Measurements from ENCODE around the gene CST1.
"Not testable (repeated sequence)": the region's sequence is repeated elsewhere in the genome, so short reads cannot be mapped to it uniquely, and the experiment has no call there.

Gene CST1

GRCh38 chr20:23752019-23752418, 1.3 kb upstream of the CST1 start:
- no peak overlapping the region for H3K4me3 ChIP-seq (ENCODE audit: low read length, poor library complexity, severe bottlenecking)
- TF ChIP-seq CTCF (conservative IDR thresholded peaks at IDR 0.05; ENCODE audit: low read length): no peak
- no peak for TF ChIP-seq EZH2phosphoT487 (IDR thresholded peaks at IDR 0.05; ENCODE audit: borderline replicate concordance)
- no peaks in the 10 kb centered on the region for H3K27me3 ChIP-seq (ENCODE audit: insufficient read depth, low read length, poor library complexity, severe bottlenecking)
- no peaks in the 10 kb centered on the region for H3K9me2 ChIP-seq (replicated peaks; ENCODE audit: low read depth, low read length)
- H3K79me2 ChIP-seq (ENCODE audit: insufficient read depth, low read length): no peaks in the 10 kb centered on the region
- H3K36me3 ChIP-seq (ENCODE audit: insufficient read depth, low read length): no peaks in the 10 kb centered on the region
- no peaks in the 10 kb centered on the region for H4K20me1 ChIP-seq (ENCODE audit: insufficient read depth, low read length, poor library complexity, severe bottlenecking)
- no peaks in the 10 kb centered on the region for H3F3A ChIP-seq (ENCODE audit: low read depth)
- H2AFZ ChIP-seq (ENCODE audit: low read length): no peak overlapping the region
- H3K4me2 ChIP-seq (ENCODE audit: low read depth, low read length, poor library complexity, severe bottlenecking): no peak overlapping the region
- H3K4me1 ChIP-seq (ENCODE audit: insufficient read depth, low read length, poor library complexity, severe bottlenecking): no peaks in the 10 kb centered on the region
- no peak overlapping the region for H3K9ac ChIP-seq (ENCODE audit: low read depth, low read length, poor library complexity, severe bottlenecking)
- H3K9me3 ChIP-seq (ENCODE audit: insufficient read depth, low read depth, low read length): no peaks in the 10 kb centered on the region

GRCh38 chr20:23749746-23750145, 989 bp downstream of the CST1 start:
- Histone ChIP-seq H3K27me3 (ENCODE audit: insufficient read depth, low read length, poor library complexity, severe bottlenecking) (no peaks in the 10 kb centered on the region), H2AFZ (ENCODE audit: low read length) (no peak overlapping the region), H3K36me3 (ENCODE audit: insufficient read depth, low read length) (no peaks in the 10 kb centered on the region), H3K9ac (ENCODE audit: low read depth, low read length, poor library complexity, severe bottlenecking) (no peak overlapping the region), H3K9me2 (replicated peaks; ENCODE audit: low read depth, low read length) (no peaks in the 10 kb centered on the region), H3K9me3 (ENCODE audit: insufficient read depth, low read depth, low read length) (no peaks in the 10 kb centered on the region), H3K4me2 (ENCODE audit: low read depth, low read length, poor library complexity, severe bottlenecking) (no peak overlapping the region), H4K20me1 (ENCODE audit: insufficient read depth, low read length, poor library complexity, severe bottlenecking) (no peaks in the 10 kb centered on the region), H3K4me1 (ENCODE audit: insufficient read depth, low read length, poor library complexity, severe bottlenecking) (no peaks in the 10 kb centered on the region), H3K79me2 (ENCODE audit: insufficient read depth, low read length) (no peaks in the 10 kb centered on the region), H3F3A (ENCODE audit: low read depth) (no peaks in the 10 kb centered on the region), H3K4me3 (ENCODE audit: low read length, poor library complexity, severe bottlenecking) (no peak overlapping the region)
- TF ChIP-seq CTCF (conservative IDR thresholded peaks at IDR 0.05; ENCODE audit: low read length) (no peak), EZH2phosphoT487 (IDR thresholded peaks at IDR 0.05; ENCODE audit: borderline replicate concordance) (no peak)

GRCh38 chr20:23748975-23749374, 1.8 kb downstream of the CST1 start:
- not testable (repeated sequence) for H3K9me3 ChIP-seq (ENCODE audit: insufficient read depth, low read depth, low read length); H3K4me3 ChIP-seq (ENCODE audit: low read length, poor library complexity, severe bottlenecking); H3K79me2 ChIP-seq (ENCODE audit: insufficient read depth, low read length); H3K9ac ChIP-seq (ENCODE audit: low read depth, low read length, poor library complexity, severe bottlenecking); H4K20me1 ChIP-seq (ENCODE audit: insufficient read depth, low read length, poor library complexity, severe bottlenecking); H3K27me3 ChIP-seq (ENCODE audit: insufficient read depth, low read length, poor library complexity, severe bottlenecking); H3K4me2 ChIP-seq (ENCODE audit: low read depth, low read length, poor library complexity, severe bottlenecking); H3K9me2 ChIP-seq (replicated peaks; ENCODE audit: low read depth, low read length); H3K4me1 ChIP-seq (ENCODE audit: insufficient read depth, low read length, poor library complexity, severe bottlenecking); H3F3A ChIP-seq (ENCODE audit: low read depth); H2AFZ ChIP-seq (ENCODE audit: low read length); H3K36me3 ChIP-seq (ENCODE audit: insufficient read depth, low read length)

- not testable (repeated sequence) for H3K4me1 ChIP-seq (ENCODE audit: insufficient read depth, low read length, poor library complexity, severe bottlenecking); H3K4me3 ChIP-seq (ENCODE audit: low read length, poor library complexity, severe bottlenecking); H3K36me3 ChIP-seq (ENCODE audit: insufficient read depth, low read length); H2AFZ ChIP-seq (ENCODE audit: low read length); H3K79me2 ChIP-seq (ENCODE audit: insufficient read depth, low read length); H3K4me2 ChIP-seq (ENCODE audit: low read depth, low read length, poor library complexity, severe bottlenecking); H3K9ac ChIP-seq (ENCODE audit: low read depth, low read length, poor library complexity, severe bottlenecking); H3F3A ChIP-seq (ENCODE audit: low read depth); H3K9me2 ChIP-seq (replicated peaks; ENCODE audit: low read depth, low read length); H3K27me3 ChIP-seq (ENCODE audit: insufficient read depth, low read length, poor library complexity, severe bottlenecking); H3K9me3 ChIP-seq (ENCODE audit: insufficient read depth, low read depth, low read length); H4K20me1 ChIP-seq (ENCODE audit: insufficient read depth, low read length, poor library complexity, severe bottlenecking)
Observed at GRCh38 chr20:23747551-23747950, 3.2 kb downstream of the CST1 start.

DNA sequence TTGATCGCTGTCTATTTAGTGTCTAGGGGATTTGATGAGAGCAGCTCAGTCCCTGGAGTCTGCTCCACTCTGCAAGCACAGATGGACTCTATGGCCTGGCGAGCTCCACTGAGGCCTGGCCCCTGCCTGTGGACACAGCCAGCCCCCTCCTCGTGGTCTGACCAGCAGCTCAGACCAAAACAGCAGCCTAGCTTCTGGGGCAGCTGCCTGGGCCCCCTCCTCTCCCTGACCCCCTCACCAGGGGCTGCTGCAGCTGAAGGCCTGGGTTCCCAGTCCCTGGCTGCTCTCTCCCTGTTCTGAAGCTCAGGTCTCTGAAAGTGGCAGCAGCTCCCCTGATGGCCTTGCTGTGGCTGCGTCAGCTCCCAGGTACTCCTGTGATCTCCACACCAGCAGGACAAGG, 3.6 kb downstream of the CST1 start:
- not testable (repeated sequence) for H3K9ac ChIP-seq (ENCODE audit: low read depth, low read length, poor library complexity, severe bottlenecking); H3F3A ChIP-seq (ENCODE audit: low read depth); H3K9me2 ChIP-seq (replicated peaks; ENCODE audit: low read depth, low read length); H4K20me1 ChIP-seq (ENCODE audit: insufficient read depth, low read length, poor library complexity, severe bottlenecking); H3K79me2 ChIP-seq (ENCODE audit: insufficient read depth, low read length); H3K9me3 ChIP-seq (ENCODE audit: insufficient read depth, low read depth, low read length); H2AFZ ChIP-seq (ENCODE audit: low read length); H3K4me1 ChIP-seq (ENCODE audit: insufficient read depth, low read length, poor library complexity, severe bottlenecking); H3K36me3 ChIP-seq (ENCODE audit: insufficient read depth, low read length); H3K4me3 ChIP-seq (ENCODE audit: low read length, poor library complexity, severe bottlenecking); H3K4me2 ChIP-seq (ENCODE audit: low read depth, low read length, poor library complexity, severe bottlenecking); H3K27me3 ChIP-seq (ENCODE audit: insufficient read depth, low read length, poor library complexity, severe bottlenecking)
